ENCODE measurements around the gene CCDC81. TPM values are rescaled to one million over a fixed set of nuclear protein-coding genes. Genes with fewer than 3 reads are reported as not detected.

Gene CCDC81
- total RNA-seq, 1 donor from 2014 or later = 36.5 TPM

- Histone ChIP-seq H3K27ac (no peak overlapping the region), H3K27me3 (no peaks in the 10 kb centered on the region), H3K9me3 (no peaks in the 10 kb centered on the region), H3K36me3 (peaks cover 14 to 20% of the 10 kb centered on the region in 2 donors), H3K4me1 (peaks cover 0 to 5% of the 10 kb centered on the region in 2 donors), H3K4me3 (no peak overlapping the region)
- TF ChIP-seq, protein P1, sequence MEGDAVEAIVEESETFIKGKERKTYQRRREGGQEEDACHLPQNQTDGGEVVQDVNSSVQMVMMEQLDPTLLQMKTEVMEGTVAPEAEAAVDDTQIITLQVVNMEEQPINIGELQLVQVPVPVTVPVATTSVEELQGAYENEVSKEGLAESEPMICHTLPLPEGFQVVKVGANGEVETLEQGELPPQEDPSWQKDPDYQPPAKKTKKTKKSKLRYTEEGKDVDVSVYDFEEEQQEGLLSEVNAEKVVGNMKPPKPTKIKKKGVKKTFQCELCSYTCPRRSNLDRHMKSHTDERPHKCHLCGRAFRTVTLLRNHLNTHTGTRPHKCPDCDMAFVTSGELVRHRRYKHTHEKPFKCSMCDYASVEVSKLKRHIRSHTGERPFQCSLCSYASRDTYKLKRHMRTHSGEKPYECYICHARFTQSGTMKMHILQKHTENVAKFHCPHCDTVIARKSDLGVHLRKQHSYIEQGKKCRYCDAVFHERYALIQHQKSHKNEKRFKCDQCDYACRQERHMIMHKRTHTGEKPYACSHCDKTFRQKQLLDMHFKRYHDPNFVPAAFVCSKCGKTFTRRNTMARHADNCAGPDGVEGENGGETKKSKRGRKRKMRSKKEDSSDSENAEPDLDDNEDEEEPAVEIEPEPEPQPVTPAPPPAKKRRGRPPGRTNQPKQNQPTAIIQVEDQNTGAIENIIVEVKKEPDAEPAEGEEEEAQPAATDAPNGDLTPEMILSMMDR (IDR thresholded peaks at IDR 0.05) = no peak
- DNase-seq (ENCODE audit: low spot score in 2 of 2) = no peak
- intact Hi-C loops (cut with DNase I) = no loop called here
Measured at GRCh38 chr11:86442420-86442819, 67.7 kb downstream of the CCDC81 start.

DNA sequence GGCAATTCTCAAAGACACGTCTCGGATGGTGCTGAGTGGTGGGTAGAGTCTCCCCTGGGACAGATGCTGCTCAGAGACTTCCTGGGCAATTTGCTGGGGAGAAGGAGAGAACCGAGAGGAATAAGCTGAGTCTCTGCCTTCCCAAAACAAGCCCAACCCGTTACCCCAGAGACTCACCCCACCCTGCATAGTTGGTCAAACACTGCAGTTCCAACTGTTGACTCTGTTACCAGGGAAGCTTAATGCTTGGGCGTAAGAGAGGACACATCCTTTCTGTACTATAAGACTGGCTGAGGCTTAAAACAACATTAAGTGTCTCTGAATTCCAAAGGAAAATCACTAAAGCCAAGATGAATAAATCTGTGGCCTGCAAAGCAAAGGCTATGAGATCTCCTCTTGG, 68.1 kb downstream of the CCDC81 start:
- Histone ChIP-seq H3K27ac (peak overlapping the region in 1 of 2 donors; percentile 2), H3K27me3 (no peaks in the 10 kb centered on the region), H3K4me1 (peaks cover 0 to 5% of the 10 kb centered on the region in 2 donors), H3K36me3 (peaks cover 14 to 20% of the 10 kb centered on the region in 2 donors), H3K9me3 (no peaks in the 10 kb centered on the region), H3K4me3 (no peak overlapping the region)
- intact Hi-C loops (cut with DNase I) = no loop called here
- DNase-seq (ENCODE audit: low spot score in 2 of 2) = no peak
- TF ChIP-seq, protein P1 (IDR thresholded peaks at IDR 0.05) = no peak

DNA sequence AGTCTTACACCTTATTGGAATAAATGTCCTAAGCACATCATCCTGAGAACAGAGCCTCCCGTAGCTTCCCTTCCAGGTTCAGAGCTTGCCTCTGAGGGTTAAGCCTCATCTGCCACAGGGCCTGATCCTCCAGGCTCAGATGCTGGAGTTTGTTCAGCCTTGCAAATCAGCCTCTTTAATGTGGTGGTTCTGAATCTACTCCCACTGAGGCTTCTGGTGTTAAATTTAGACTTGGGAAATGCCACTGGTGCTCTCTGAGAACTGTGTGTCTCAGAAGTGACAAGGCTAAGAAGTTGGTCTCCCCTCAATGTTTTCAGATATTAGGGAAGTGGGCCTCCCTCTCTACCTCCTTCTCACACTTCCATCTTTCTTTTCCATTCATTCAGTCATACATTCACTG, 68.7 kb downstream of the CCDC81 start:
- H3K4me3 ChIP-seq = no peak overlapping the region
- H3K27ac ChIP-seq = peak overlapping the region in 1 of 2 donors; percentile 2
- TF ChIP-seq, protein P1 (IDR thresholded peaks at IDR 0.05) = no peak
- no peak for DNase-seq (ENCODE audit: low spot score in 2 of 2)
- intact Hi-C loops (cut with DNase I) = no loop called here
- no peaks in the 10 kb centered on the region for H3K9me3 ChIP-seq
- H3K36me3 ChIP-seq = peaks cover 14 to 20% of the 10 kb centered on the region in 2 donors
- peaks cover 0 to 5% of the 10 kb centered on the region in 2 donors for H3K4me1 ChIP-seq
- no peaks in the 10 kb centered on the region for H3K27me3 ChIP-seq

DNA sequence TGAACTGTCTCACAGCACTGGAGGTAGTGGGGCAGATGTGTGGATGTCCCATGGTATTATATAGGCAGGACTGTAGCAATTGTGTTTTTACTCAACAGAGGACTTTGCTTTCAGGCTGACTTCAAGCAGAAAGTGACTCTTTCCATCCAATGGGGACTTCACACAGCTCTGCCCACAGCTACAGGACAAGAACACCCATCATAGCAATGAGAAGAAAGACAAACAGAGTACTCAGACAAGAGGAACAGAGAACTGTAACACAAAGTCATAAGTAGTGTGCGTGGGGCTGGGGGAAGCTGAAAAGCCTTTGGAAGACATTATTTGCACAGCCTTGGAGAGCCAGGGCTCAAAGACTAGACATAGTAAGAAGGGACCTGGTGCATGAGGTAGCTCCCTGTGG, 70.3 kb downstream of the CCDC81 start:
- no peaks in the 10 kb centered on the region for H3K27me3 ChIP-seq
- H3K4me3 ChIP-seq = no peak overlapping the region
- H3K9me3 ChIP-seq = no peaks in the 10 kb centered on the region
- TF ChIP-seq, protein P1 (IDR thresholded peaks at IDR 0.05) = no peak
- no peak overlapping the region for H3K27ac ChIP-seq
- intact Hi-C loops (cut with DNase I) = no loop called here
- no peak for DNase-seq (ENCODE audit: low spot score in 2 of 2)
- peaks cover 0 to 1% of the 10 kb centered on the region in 2 donors for H3K4me1 ChIP-seq
- peaks cover 14 to 20% of the 10 kb centered on the region in 2 donors for H3K36me3 ChIP-seq

- no peaks in the 10 kb centered on the region for H3K9me3 ChIP-seq
- no peak overlapping the region for H3K27ac ChIP-seq
- peaks cover 14 to 20% of the 10 kb centered on the region in 2 donors for H3K36me3 ChIP-seq
- H3K4me1 ChIP-seq = no peaks in the 10 kb centered on the region
- intact Hi-C loops (cut with DNase I) = no loop called here
- DNase-seq (ENCODE audit: low spot score in 2 of 2) = no peak
- TF ChIP-seq, protein P1 (IDR thresholded peaks at IDR 0.05) = no peak
- H3K4me3 ChIP-seq = no peak overlapping the region
- no peaks in the 10 kb centered on the region for H3K27me3 ChIP-seq
Measured at GRCh38 chr11:86446163-86446923, 71.7 kb downstream of the CCDC81 start.
